G401.6 (cell line): ENCODE data around the gene MPLKIP.
"Not testable (repeated sequence)": the region's sequence is repeated elsewhere in the genome, so short reads cannot be mapped to it uniquely, and the experiment has no call there.

Experiments
- FAIRE-seq: peaks from 2 replicates; lab custom pipeline; 2012; peaks lifted over from hg19 to GRCh38; lab: Jason Lieb, UNC

The MPLKIP gene

GRCh38 chr7:40133561-40134427, 628 bp downstream of the MPLKIP start:
- FAIRE-seq: no peak

GRCh38 chr7:40122940-40123254, 11.5 kb downstream of the MPLKIP start:
- FAIRE-seq: no peak

- not testable (repeated sequence) for FAIRE-seq
Observed at GRCh38 chr7:40122100-40122939, 12.1 kb downstream of the MPLKIP start.

GRCh38 chr7:40120020-40120419, 14.4 kb downstream of the MPLKIP start:
- no peak for FAIRE-seq

DNA sequence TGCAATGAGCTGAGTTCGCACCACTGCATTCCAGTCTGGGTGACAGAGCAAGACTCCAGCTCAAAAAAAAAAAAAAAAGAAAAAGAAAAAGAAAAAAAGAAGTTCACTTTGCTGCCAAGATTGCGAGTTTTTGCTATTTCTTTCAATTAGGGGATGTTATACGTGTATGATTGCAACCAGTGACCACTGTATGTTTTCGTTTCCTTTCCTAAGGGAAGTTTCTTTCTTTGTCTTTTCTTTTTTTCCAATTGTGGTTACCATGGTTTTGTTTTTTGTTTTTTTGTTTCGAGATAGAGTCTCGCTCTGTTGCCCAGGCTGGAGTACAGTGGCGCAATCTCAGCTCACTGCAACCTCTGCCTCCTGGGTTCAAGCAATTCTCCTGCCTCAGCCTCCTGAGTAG, 16.2 kb downstream of the MPLKIP start:
- FAIRE-seq: not testable (repeated sequence)

DNA sequence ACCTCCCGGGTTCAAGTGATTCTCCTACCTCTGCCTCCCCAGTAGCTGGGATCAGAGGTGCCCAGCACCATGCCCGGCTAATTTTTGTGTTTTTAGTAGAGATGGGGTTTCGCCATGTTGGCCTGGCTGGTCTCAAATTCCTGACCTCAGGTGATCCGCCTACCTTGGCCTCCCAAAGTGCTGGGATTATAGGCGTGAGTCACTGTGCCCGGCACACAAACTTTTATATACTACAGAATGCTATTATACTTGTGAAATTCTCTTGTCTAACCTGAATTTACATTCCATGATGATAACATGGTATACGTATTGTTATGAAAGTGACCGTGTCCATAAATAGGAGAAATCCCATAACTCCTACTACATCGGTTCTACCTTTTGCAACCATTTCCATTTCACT, 17.2 kb downstream of the MPLKIP start:
- FAIRE-seq: not testable (repeated sequence)

DNA sequence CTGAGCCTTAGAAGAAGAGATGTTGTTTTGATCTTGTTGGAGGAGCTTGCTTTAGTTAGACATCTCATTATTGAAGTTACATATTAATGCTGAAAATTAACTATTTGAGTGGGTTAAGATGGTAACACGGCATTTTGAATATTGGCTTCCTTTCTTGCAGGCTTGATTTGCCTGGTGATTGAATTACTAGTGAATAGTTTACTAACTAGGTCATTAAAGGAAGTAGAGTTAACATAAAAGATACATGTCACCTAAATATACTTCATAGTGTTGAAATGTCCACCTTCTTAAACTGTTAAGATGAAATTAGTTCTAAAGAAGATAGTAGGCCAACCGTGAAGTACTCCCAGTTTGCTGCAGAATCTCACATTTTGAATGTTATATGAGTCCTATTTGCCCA, 18.5 kb downstream of the MPLKIP start:
- FAIRE-seq: no peak

- FAIRE-seq: no peak
Observed at GRCh38 chr7:40105879-40106473, 28.4 kb downstream of the MPLKIP start.

GRCh38 chr7:40102897-40103296, 31.5 kb downstream of the MPLKIP start:
- FAIRE-seq: no peak

DNA sequence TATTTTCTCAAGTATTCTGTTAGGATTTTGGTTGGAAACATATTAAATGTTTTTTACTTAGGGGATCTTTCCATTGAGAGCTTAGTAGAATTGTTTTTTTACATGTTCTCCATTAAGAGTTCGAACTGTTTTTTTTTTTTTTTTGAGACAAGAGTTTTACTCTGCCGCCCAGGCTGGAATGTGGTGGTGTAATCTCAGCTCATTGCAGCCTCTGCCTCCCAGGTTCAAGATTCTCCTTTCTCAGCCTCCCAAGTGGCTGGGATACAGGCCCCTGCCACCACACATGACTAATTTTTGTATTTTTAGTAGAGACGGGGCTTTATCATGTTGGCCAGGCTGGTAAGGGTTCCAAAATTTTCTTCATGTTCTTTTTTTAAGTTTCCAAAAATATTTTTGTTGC, 33.2 kb downstream of the MPLKIP start:
- FAIRE-seq: no peak

DNA sequence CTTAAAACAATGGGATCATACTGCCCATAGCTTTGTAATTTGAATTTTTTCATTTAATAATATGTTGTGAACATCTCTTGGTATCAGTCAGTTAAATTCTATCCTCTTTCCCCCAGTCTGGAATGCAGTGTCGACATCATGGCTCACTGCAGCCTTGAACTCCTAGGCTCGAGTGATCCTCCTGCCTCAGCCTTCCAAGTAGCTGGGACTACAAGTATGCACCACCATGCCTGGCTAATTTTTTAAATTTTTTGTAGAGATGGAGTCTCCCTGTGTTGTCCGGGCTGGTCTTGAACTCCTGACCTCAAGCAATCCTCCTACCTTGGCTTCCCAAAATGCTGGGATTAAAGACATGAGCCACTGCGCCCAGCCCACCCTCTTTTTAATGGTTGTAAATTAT, 34.6 kb downstream of the MPLKIP start:
- FAIRE-seq: no peak

DNA sequence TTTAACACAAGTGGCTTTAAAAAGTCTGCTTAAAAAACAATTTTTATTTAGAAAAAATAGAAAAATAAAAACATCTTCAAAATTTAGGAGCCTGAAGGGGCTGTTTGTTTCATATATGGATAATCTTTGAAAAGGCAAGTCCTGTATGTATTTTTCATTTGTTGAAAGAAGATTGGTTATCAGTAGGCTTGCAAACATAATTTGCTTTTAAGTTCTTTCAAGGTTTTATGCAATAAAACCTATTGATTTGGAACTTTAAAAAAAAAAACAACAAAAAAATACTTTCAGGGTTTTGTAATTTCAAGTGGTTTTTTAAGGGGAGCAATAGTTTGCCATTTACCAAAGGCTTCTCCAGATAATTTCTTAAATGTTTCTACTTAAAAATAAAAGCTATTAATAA, 35.6 kb downstream of the MPLKIP start:
- FAIRE-seq: peak; percentile 58

GRCh38 chr7:40097728-40098127, 36.7 kb downstream of the MPLKIP start:
- no peak for FAIRE-seq

DNA sequence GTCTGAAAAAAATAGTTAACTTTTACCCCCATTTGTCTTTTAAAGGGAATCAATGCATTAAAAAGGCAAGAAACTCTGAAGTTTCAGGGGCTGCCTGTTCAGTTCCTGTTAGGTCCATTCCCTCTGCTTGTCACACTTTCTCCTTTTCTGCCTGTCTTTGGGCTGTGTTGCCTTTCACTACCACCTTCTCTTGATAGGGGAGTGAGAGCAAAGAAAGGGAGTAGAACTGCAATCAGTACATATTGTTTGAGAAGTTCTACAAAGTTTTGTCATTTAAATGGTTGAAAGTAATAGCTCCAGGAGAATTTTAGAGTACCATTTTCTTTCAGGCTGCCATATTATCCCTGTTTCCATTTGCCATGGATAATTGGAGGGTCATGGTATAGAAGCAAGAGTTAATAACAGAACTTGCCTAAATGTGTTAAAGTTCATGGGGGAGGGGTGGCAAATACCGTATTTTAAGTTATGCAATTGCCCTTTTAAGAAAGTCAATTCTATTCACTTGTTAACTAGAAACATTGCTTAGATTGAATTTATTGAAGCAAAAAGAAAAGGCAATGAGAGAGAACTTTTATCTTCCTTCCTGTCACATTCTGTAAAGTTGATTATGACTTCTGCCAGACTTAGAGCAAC, 38.6 kb downstream of the MPLKIP start:
- FAIRE-seq: no peak

GRCh38 chr7:40095230-40095629, 39.2 kb downstream of the MPLKIP start:
- FAIRE-seq: no peak

DNA sequence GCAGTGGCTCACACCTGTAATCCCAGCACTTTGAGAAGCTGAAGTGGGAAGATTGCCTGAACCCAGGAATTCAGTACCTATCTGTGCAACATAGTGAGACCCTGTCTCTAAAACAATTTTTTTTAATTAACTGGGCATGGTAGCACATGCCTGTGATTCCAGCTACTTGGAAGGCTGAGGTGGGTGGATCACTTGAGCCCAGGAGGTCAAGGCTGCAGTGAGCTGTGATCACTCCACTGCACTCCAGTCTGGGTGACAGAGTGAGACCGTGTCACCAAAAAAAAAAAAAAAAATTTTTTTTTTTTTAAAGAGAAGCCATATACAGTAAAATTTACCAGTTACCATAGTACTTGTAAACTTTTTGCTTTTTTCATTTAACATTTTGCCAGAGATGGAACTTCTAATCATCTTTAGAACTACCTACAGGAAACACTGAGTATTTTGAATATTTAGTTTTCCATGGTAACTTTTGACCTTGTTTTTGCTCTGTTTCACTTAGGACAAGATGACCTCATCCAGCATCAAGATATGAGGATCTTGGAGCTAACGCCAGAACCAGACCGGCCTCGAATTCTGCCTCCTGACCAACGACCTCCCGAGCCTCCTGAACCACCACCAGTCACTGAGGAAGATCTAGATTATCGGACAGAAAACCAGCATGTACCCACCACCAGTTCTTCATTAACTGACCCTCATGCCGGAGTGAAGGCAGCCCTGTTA, 40.6 kb downstream of the MPLKIP start:
- no peak for FAIRE-seq

DNA sequence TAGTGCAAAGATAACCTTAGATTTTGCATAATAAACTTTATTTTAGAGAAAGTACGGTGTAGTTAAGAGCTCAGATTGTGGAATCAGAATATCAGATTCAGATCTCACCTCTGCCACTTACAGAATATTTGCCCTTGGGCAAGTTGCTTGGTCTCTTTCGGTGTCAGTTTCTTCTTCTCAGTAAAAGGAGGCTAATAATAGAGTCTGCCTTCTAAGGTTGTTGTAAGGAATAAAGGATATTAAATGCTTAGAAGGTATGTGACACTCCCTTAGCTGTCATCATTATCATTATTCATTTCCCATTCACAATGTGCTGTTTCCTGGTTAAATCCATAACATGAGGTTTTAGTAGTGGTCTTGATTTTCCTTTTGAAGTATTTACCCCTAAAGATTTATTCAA, 42.2 kb downstream of the MPLKIP start:
- no peak for FAIRE-seq

GRCh38 chr7:40077849-40078248, 56.6 kb downstream of the MPLKIP start:
- no peak for FAIRE-seq
